C4-2B (cell line): ENCODE results near the gene PDK1.

Experiments used
- H3K27ac ChIP-seq: fragments of 450-650 bp; 2 replicates; pipeline ENCODE4 v1.5.1; 2017
- ZFX ChIP-seq: fragments of 450-650 bp; IDR thresholded peaks from 2 replicates; pipeline ENCODE4 v1.6.1; 2017
- TF ChIP-seq, protein P1 (sequence below): fragments of 450-650 bp; conservative IDR thresholded peaks from 2 replicates; pipeline ENCODE4 v1.5.1; 2017; ENCODE audit warnings: mild to moderate bottlenecking

PDK1 gene

DNA sequence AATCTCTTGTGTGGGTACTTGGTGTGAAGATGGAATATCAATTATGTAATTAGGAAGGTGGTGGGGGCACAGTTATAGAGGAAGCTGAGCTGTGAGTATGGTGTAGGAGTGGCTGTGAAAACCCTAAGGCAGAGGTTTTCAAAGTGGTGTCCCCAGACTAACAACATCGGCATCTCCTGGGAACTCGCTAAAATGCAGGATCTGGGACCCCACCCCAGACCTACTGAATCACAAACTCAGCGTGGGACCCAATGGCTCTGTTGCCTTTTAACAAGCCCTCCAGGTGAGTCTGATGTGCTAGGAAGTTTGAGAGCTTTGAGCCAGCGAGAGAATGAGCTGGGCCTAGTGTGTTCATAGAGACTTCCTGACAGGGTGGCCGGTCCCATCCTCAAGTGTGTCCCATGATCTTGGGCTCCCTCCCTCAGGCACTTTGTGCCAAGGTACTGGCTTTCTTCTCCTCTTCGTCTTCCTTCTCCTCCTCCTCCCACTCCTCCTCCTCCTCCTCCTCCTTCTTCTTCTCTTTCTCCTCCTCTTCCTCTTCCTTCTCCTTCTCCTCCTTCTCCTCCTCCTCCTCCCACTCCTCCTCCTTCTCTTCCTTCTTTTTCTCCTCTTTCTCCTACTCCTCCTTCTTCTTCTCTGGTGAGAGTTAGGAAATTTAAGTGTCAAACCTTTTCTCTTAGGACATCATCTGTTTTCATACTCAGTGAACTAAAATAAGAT is 86.6 kb downstream of the PDK1 start:
- H3K27ac ChIP-seq: no peak overlapping the region
- TF ChIP-seq, protein P1, sequence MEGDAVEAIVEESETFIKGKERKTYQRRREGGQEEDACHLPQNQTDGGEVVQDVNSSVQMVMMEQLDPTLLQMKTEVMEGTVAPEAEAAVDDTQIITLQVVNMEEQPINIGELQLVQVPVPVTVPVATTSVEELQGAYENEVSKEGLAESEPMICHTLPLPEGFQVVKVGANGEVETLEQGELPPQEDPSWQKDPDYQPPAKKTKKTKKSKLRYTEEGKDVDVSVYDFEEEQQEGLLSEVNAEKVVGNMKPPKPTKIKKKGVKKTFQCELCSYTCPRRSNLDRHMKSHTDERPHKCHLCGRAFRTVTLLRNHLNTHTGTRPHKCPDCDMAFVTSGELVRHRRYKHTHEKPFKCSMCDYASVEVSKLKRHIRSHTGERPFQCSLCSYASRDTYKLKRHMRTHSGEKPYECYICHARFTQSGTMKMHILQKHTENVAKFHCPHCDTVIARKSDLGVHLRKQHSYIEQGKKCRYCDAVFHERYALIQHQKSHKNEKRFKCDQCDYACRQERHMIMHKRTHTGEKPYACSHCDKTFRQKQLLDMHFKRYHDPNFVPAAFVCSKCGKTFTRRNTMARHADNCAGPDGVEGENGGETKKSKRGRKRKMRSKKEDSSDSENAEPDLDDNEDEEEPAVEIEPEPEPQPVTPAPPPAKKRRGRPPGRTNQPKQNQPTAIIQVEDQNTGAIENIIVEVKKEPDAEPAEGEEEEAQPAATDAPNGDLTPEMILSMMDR: no peak
- no peak for TF ChIP-seq ZFX

GRCh38 chr2:172643142-172643541 is 87.3 kb downstream of the PDK1 start:
- TF ChIP-seq, protein P1: no peak
- no peak for TF ChIP-seq ZFX
- no peak overlapping the region for H3K27ac ChIP-seq

DNA sequence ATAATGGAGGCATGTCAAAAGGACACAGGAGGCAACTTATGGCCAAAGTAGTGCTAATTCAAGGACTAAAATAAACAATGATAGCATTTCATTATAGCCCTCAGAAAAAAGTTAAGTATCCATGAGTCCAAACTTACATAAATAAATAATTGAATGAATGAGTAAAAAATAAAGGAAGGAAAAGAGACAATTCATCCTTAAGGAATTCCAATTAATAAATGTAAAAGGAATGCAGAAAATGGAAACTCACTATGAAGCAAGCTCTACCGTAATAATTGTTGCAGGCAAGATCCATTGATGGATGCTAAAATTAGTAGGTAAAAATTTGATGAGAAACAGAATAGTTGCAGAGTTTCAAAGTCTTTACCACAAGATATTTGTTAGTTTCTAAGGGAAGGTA is 91.5 kb downstream of the PDK1 start:
- no peak overlapping the region for H3K27ac ChIP-seq
- TF ChIP-seq, protein P1: no peak
- no peak for TF ChIP-seq ZFX

- H3K27ac ChIP-seq: no peak overlapping the region
- TF ChIP-seq, protein P1: no peak
- TF ChIP-seq ZFX: no peak
Measured at GRCh38 chr2:172655091-172655837, 99.4 kb downstream of the PDK1 start.

GRCh38 chr2:172655838-172656573 is 100.1 kb downstream of the PDK1 start:
- TF ChIP-seq, protein P1: no peak
- TF ChIP-seq ZFX: no peak
- no peak overlapping the region for H3K27ac ChIP-seq
